GM20431 (cell line): ENCODE results near the gene CBX7.

ENCODE experiments used
- in situ Hi-C: fragments of 300-500 bp; cut with MseI, MboI; formaldehyde crosslinking; loops from one replicate; pipeline ENCODE4 v1.15.0; 2020; ENCODE audit warnings: low sequenced_read_pairs; ENCODE audit not compliant: unreplicated experiment

The CBX7 gene

GRCh38 chr22:39152511-39153219 lies at the start of gene CBX7:
TSS of gene CBX7 (minus strand) at chr22:39152680. CDS start at chr22:39152444, 236 bp downstream.
- in situ Hi-C loops, result loop anchor here (25.0 kb wide), 1 partner anchor 360 kb away; the partner anchor contains the start of genes ATF4 and MIEF1

GRCh38 chr22:39197578-39197977 lies 45.1 kb upstream of the CBX7 start:
- in situ Hi-C loops, result no loop called here

- in situ Hi-C loops, result no loop called here
These were observed 41.6 kb upstream of the CBX7 start for GRCh38 chr22:39194098-39194497.

- in situ Hi-C loops, result no loop called here
These were observed 36.3 kb upstream of the CBX7 start for GRCh38 chr22:39188809-39189208.

DNA sequence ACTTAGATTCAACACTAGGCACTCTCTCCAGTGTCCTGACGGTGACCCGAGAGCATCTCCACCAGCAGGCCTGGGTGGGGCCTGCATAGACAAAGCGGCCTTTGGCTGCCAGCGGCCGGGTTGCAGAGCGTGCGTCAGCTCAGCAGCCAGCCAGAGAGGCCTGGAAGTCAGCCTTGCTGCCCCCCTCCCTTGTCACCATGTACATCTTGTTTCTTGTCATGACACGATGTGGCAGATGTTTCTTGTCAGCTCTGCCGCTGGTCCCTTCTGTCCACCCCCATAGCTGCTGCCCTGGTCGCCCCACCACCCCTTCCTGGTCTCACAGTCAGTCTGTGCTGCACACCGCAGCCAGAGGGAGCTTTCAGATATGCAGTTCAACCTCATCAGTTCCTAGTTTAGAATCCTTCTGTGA lies 33.1 kb upstream of the CBX7 start:
- in situ Hi-C loops, result no loop called here

DNA sequence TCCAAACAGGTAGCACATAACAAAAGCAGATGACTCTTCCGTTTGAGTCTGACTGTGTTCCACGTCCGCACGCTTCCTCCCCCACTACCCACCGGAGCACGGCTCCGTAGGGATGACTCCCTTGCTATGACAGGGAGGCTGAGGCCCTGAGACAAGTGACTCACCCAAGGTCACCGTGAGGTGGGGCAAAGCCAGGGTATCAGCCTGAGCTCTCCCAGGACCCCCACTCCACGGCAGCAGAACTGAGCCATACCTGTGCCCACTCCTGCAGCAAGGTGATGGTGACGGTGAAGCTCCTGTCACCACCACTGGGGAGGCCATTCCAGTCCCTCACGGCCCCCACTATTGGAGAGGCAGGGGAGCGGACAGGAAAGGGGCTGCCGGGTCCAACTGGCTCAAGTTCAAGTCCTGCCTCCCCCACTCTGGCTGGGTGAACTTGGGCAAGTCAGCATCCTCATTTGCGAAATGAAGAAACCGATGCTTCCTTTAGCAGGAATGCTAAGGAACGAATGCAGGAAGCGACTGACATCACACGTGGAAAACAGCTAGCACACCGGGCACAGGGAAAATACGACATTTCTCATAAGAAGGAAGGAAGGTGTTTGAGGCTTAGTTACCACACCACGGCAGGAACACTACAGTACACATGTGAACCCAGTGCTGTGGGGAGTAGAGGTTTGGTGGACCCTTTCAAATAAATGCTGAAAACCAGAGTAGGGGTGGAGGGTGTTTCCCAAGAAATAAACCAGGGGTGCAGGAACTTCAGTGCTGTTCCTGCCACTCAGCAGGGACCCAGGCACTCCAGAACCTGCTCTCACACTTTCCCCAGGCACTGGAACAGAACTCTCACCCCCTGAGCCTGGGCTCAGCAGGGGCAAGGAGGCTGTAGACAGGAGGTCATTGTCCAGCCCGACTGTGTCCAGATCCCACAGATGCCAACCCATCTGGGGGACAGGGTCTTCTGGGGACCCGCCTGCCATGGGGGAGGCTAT lies 32.4 kb upstream of the CBX7 start:
- in situ Hi-C loops, result no loop called here

- in situ Hi-C loops, result no loop called here
These were observed 31.6 kb upstream of the CBX7 start for GRCh38 chr22:39183991-39184585.

DNA sequence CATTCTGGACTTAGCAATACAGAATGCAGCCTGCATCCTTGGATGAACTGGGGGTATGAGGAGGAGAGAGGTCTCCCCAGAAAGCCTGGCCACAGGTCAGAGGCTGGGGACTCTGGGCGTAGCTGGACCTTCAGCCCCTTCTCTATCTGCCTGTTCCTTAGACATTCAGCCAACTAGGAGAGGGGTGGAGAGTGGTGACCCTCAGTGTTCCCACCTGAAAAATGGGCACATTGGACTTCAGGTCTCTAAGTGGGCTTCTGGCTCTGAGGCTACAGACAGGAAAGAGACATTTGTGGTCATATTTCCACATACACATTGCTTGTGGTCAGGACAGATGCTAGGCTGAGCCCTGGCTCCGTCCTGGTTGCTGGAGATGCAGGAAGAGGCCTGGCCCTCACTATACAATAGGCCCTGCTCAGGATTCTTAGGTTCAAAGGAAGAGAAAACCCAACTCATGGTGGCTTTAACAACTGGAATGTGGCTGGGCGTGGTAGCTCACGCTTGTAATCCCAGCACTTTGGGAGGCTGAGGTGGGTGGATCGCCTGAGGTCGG lies 30.1 kb upstream of the CBX7 start:
- in situ Hi-C loops, result no loop called here

DNA sequence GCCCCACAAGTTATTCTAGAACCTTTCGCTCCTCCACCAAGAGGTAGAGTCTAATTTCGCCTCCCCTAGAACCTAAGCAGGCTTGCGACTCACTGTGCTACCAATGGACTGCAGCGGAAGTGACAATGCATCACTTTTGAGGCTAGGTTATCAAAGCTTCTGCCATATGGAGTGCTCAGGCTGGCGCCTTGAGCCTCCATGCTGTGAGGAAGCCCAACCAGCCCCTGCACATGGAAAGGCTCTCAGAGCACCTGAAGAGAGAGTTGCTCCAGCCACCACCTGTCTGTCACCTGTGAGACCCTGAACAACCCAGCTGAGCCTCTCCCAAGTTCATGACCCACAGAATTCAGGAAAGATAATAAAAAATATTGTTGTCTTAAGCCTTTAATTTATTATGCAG lies 29.3 kb upstream of the CBX7 start:
- in situ Hi-C loops, result no loop called here

DNA sequence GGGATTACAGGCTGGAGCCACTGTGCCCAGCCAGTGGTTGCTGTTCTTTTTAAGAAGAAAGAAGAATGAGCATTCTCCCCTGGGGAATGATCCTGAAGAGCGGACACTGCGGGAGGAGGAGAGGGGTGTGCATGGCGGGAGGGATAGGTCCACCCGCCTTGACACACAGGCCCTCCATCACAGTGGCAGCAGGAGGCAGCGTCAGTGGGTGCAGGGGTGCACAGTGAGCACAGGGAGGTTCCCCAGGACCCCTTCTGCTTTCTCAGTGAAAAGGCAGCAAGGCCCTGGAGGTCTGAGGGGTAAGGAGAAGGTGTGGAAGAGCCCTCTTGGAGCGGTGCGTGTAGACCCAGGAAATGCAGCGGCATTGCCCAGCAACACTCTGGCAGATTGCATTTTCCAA lies 28.9 kb upstream of the CBX7 start:
- in situ Hi-C loops, result no loop called here

DNA sequence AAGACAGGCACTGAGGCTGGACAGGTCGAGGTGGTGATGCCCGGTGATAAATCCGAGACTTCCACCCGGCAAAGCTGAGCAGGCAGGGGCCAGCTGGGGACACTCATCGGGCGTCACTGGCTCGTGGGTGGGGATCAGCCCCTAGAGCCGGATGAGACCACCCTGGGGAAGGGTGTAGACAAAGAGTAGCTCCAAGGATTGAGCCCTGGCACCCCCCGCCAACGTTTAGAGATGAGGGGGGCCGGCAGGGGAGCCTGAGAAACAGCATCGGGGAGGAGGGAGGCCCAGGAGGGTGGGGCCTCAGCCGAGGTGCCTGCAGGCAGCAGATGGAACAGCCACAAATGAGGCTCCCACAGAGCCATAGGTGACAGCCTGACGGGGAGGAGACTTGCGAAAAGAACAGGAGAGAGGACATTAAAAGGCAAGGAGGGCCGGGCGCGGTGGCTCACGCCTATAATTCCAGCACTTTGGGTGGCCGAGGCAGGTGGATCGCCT lies 27.4 kb upstream of the CBX7 start:
- in situ Hi-C loops, result loop anchor here (5.0 kb wide), 1 partner anchor 132 kb away; no protein-coding TSS in a partner anchor

GRCh38 chr22:39179401-39179827 lies 26.9 kb upstream of the CBX7 start:
- in situ Hi-C loops, result loop anchor here (5.0 kb wide), 1 partner anchor 133 kb away; no protein-coding TSS in a partner anchor

GRCh38 chr22:39178206-39179111 lies 26.0 kb upstream of the CBX7 start:
- in situ Hi-C loops, result loop anchor here (5.0 kb wide), 1 partner anchor 134 kb away; no protein-coding TSS in a partner anchor

DNA sequence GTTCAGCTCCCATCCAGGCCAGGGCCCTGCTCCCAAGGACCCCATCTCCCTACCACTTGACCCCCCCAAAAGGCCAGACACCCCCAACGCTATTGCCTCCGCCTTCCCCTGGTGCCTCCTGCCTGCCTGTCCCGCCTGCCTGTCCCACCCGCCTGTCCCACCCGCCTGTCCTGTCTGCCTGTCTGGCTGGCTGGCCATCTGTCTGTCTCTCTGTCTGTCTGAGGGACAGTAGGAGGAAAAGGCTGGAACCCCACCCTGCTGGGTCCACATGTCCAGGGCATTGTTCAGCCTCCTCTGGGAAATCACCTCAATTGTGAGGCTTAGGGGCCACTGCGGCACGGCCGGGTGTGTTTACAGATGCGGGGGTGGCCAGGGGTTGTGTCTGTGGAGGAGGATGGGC lies 25.3 kb upstream of the CBX7 start:
- in situ Hi-C loops, result loop anchor here (5.0 kb wide), 1 partner anchor 135 kb away; no protein-coding TSS in a partner anchor

GRCh38 chr22:39177456-39177775 lies 24.9 kb upstream of the CBX7 start:
- in situ Hi-C loops, result loop anchor here (5.0 kb wide), 1 partner anchor 135 kb away; no protein-coding TSS in a partner anchor

- in situ Hi-C loops, result loop anchor here (5.0 kb wide), 1 partner anchor 135 kb away; no protein-coding TSS in a partner anchor
These were observed 24.4 kb upstream of the CBX7 start for GRCh38 chr22:39176714-39177455.

- in situ Hi-C loops, result loop anchor here (5.0 kb wide), 1 partner anchor 136 kb away; no protein-coding TSS in a partner anchor
These were observed 23.7 kb upstream of the CBX7 start for GRCh38 chr22:39176143-39176713.
